Keratinocyte (primary cell): ENCODE measurements around the gene PHF3.

Experiments
- EZH2 ChIP-seq: IDR thresholded peaks from one replicate; pipeline ENCODE4 v1.6.1; 2012; ENCODE audit warnings: inconsistent platforms, mild to moderate bottlenecking, low read length, moderate library complexity
- TF ChIP-seq, protein P1 (sequence below), 3 experiments: IDR thresholded peaks in 1 of 3; conservative IDR thresholded peaks in 1 of 3; optimal IDR thresholded peaks in 1 of 3; 2 replicates in 2 of 3; 3 replicates in 1 of 3; pipeline versions ENCODE3 to v1.5.1; 2011; ENCODE audit warnings: low read length in 3 of 3, mild to moderate bottlenecking in 3 of 3, moderate library complexity in 2 of 3, control low read depth in 1 of 3, inconsistent platforms in 1 of 3; ENCODE audit not compliant: insufficient read depth in 2 of 3; ENCODE audit errors: extremely low read depth in 1 of 3

GRCh38 chr6:63644668-63645326, 9.2 kb downstream of the PHF3 start:
- TF ChIP-seq, protein P1, sequence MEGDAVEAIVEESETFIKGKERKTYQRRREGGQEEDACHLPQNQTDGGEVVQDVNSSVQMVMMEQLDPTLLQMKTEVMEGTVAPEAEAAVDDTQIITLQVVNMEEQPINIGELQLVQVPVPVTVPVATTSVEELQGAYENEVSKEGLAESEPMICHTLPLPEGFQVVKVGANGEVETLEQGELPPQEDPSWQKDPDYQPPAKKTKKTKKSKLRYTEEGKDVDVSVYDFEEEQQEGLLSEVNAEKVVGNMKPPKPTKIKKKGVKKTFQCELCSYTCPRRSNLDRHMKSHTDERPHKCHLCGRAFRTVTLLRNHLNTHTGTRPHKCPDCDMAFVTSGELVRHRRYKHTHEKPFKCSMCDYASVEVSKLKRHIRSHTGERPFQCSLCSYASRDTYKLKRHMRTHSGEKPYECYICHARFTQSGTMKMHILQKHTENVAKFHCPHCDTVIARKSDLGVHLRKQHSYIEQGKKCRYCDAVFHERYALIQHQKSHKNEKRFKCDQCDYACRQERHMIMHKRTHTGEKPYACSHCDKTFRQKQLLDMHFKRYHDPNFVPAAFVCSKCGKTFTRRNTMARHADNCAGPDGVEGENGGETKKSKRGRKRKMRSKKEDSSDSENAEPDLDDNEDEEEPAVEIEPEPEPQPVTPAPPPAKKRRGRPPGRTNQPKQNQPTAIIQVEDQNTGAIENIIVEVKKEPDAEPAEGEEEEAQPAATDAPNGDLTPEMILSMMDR (optimal IDR thresholded peaks at IDR 0.05 in 1 of 3, IDR thresholded peaks at IDR 0.05 in 1 of 3, conservative IDR thresholded peaks at IDR 0.05 in 1 of 3; ENCODE audit: extremely low read depth in 1 of 3, insufficient read depth in 2 of 3, low read length in 3 of 3) = no peak
- TF ChIP-seq EZH2 = no peak
